B cell (primary cell): Measurements from ENCODE around the gene PAM.

Experiments used
- CTCF ChIP-seq: fragments of 200-600 bp; IDR thresholded peaks from one replicate; pipeline ENCODE4 v1.8.0; 2022; ENCODE audit warnings: antibody characterized with exemption, mild to moderate bottlenecking
- EZH2 ChIP-seq: IDR thresholded peaks from 2 replicates; pipeline ENCODE4 v1.6.1; 2012; ENCODE audit warnings: borderline replicate concordance, low read depth, mild to moderate bottlenecking, moderate library complexity, low read length; ENCODE audit not compliant: insufficient read depth, poor library complexity, severe bottlenecking

DNA sequence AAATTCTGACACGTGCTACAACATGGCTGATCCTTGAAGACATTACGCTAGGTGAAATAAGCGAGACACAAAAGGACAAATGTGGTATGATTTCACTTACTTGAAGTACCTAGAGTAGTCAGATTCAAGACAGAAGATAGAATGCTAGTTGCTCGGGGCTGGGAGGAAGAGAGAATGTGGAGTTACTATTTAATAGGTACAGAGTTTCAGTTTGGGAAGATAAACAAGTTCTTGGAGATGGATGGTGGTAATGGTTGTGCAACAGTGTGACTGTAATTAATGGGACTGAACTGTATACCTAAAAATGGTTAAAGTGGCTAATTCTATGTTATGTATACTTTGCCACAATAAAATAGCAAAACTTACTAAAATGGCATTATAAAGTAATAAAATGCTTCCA is 34.4 kb downstream of the PAM start:
- no peak for TF ChIP-seq CTCF
- TF ChIP-seq EZH2, result no peak
